Activated CD8-positive, alpha-beta memory T cell treated with anti-CD3 and anti-CD28 coated beads for 36 hours (primary cell): Measurements from ENCODE around the gene ATAD2B. TPM values are rescaled to one million over a fixed set of nuclear protein-coding genes. Genes with fewer than 3 reads are reported as not detected.
"Not testable (repeated sequence)": the region's sequence is repeated elsewhere in the genome, so short reads cannot be mapped to it uniquely, and the experiment has no call there.

Source experiments
- CTCF ChIA-PET: fragments of 350-600 bp; sonication (Branson Sonifier 250); formaldehyde crosslinking; loops from one replicate; lab custom pipeline; 2021; ENCODE audit warnings: antibody characterized with exemption; lab: Charles Lee
- POLR2A ChIA-PET: fragments of 350-600 bp; sonication (Branson Sonifier 250); formaldehyde crosslinking; loops from one replicate; lab custom pipeline; 2021; ENCODE audit warnings: antibody characterized with exemption; lab: Charles Lee
- total RNA-seq, 2 experiments: library from RNA; stranded (reverse); gene quantifications; one replicate each; pipeline ENCODE4 v1.2.3, GENCODE V29; 2021

Gene ATAD2B
- total RNA-seq, 2 experiments from 2014 or later = 11.0 to 13.1 TPM

- ChIA-PET POLR2A (no interaction called here), CTCF (interaction anchor here (1.2 to 2.8 kb wide), 2 partner anchors 103 to 260 kb away, joined by 6 to 15 read pairs; partner anchors contain the start of genes ATAD2B and TP53I3)
These were observed 103.1 kb downstream of the ATAD2B start for GRCh38 chr2:23823863-23824262.

- ChIA-PET CTCF (no interaction called here), POLR2A (no interaction called here)
These were observed 112.0 kb downstream of the ATAD2B start for GRCh38 chr2:23814963-23815362.

GRCh38 chr2:23813438-23813837 lies 113.5 kb downstream of the ATAD2B start:
- POLR2A ChIA-PET = no interaction called here
- CTCF ChIA-PET = no interaction called here

- CTCF ChIA-PET = no interaction called here
These were observed 117.8 kb downstream of the ATAD2B start for GRCh38 chr2:23809150-23809549.

GRCh38 chr2:23806665-23807249 lies 120.2 kb downstream of the ATAD2B start:
- ChIA-PET POLR2A (no interaction called here), CTCF (no interaction called here)

More at GRCh38 chr2:23809150-23809549, 117.8 kb downstream of the ATAD2B start:
- POLR2A ChIA-PET = no interaction called here

- POLR2A ChIA-PET = no interaction called here
- CTCF ChIA-PET = no interaction called here
These were observed 120.7 kb downstream of the ATAD2B start for GRCh38 chr2:23806201-23806600.

- ChIA-PET CTCF (no interaction called here), POLR2A (no interaction called here)
These were observed 122.9 kb downstream of the ATAD2B start for GRCh38 chr2:23803965-23804542.

GRCh38 chr2:23803264-23803964 lies 123.5 kb downstream of the ATAD2B start:
- POLR2A ChIA-PET = no interaction called here
- CTCF ChIA-PET = no interaction called here

- CTCF ChIA-PET = no interaction called here
- POLR2A ChIA-PET = no interaction called here
These were observed 125.5 kb downstream of the ATAD2B start for GRCh38 chr2:23801396-23801795.

GRCh38 chr2:23794234-23794633 lies 132.7 kb downstream of the ATAD2B start:
- ChIA-PET CTCF (no interaction called here), POLR2A (no interaction called here)

GRCh38 chr2:23793476-23793875 lies 133.4 kb downstream of the ATAD2B start:
- CTCF ChIA-PET = no interaction called here
- POLR2A ChIA-PET = no interaction called here

- ChIA-PET CTCF (no interaction called here), POLR2A (no interaction called here)
These were observed 135.9 kb downstream of the ATAD2B start for GRCh38 chr2:23791030-23791429.

- ChIA-PET CTCF (no interaction called here), POLR2A (no interaction called here)
These were observed 137.9 kb downstream of the ATAD2B start for GRCh38 chr2:23789012-23789411.

- ChIA-PET POLR2A (no interaction called here), CTCF (no interaction called here)
These were observed 138.8 kb downstream of the ATAD2B start for GRCh38 chr2:23788100-23788499.

GRCh38 chr2:23784971-23785370 lies 142.0 kb downstream of the ATAD2B start:
- ChIA-PET POLR2A (no interaction called here), CTCF (no interaction called here)

GRCh38 chr2:23782646-23783045 lies 144.3 kb downstream of the ATAD2B start:
- ChIA-PET CTCF (no interaction called here), POLR2A (no interaction called here)

- CTCF ChIA-PET = no interaction called here
- POLR2A ChIA-PET = no interaction called here
These were observed 144.8 kb downstream of the ATAD2B start for GRCh38 chr2:23782126-23782525.

GRCh38 chr2:23780465-23780864 lies 146.5 kb downstream of the ATAD2B start:
- CTCF ChIA-PET, POLR2A ChIA-PET: not testable (repeated sequence)

- CTCF ChIA-PET = no interaction called here
- POLR2A ChIA-PET = no interaction called here
These were observed 149.1 kb downstream of the ATAD2B start for GRCh38 chr2:23777826-23778225.

GRCh38 chr2:23776021-23776420 lies 150.9 kb downstream of the ATAD2B start:
- CTCF ChIA-PET = no interaction called here
- POLR2A ChIA-PET = no interaction called here

- ChIA-PET CTCF (no interaction called here), POLR2A (no interaction called here)
These were observed 154.2 kb downstream of the ATAD2B start for GRCh38 chr2:23772684-23773083.
